A549 treated with dexamethasone at 1 μM for 4 hours (cell line): ENCODE measurements around the gene SAXO2. TPM values are rescaled to one million over a fixed set of nuclear protein-coding genes. Genes with fewer than 3 reads are reported as not detected.

Source experiments
- total RNA-seq: library from RNA; stranded (reverse); fragments of 200-300 nt; extraction: Qiagen RNA extraction; gene quantifications from 5 replicates; pipeline ENCODE4 v1.2.3, GENCODE V29; 2022

SAXO2 gene, protein sequence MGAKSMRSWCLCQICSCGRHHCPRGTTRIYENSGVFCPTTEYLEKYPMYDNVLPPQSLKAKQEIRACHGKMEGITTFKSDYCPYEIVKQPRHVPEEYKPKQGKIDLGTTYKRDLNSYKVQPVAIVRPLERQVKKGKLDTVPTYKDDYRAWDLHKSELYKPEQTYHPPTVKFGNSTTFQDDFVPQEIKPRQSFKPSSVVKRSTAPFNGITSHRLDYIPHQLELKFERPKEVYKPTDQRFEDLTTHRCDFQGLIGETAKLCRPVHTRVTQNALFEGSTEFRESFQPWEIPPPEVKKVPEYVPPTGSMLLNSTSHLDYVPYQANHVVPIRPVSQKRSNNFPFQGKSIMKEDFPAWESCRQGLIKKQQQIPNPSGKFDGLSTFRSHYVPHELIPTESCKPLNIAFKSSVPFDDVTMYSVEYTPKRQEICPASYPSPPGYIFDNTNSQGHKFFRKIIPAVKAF
- total RNA-seq = 0.99 to 3.1 TPM (median 2.4 TPM) in 5 replicates

DNA sequence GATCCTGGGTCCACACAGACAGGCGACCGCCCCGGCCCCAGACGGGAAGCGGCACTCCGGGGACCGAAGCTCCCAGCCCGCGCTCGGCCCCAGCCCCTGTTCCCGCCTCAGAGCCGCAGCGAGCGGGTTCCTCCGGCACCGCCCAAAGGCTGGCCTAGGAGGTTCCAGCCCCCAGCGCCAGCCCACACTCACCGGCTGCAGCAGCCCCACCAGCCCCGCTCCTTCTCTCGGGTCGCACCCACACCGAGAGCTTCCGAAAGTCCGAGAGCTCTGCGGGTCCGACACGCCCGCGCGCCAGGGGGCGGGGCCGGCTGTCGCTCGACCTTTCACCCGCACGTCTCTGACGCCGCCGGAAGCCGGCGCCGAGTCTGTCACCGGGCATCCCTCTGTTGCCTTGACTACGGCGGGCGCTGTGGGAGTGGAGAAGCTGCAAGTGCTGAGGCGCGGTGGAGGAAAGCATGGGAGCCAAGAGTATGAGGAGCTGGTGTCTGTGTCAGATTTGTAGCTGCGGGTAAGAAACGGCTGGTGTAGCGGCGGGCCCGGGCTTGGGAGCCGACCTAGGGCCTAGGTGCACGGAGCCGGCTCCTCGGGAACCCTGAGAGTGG, at the start of gene SAXO2, which contains the start of gene EFL1:
SAXO2 (plus strand) TSS at position 397 of the 605 bp plus-strand sequence; CDS start at position 459, 62 bp downstream.
EFL1 (minus strand) TSS at position 313 of the 605 bp plus-strand sequence. CDS start 956 bp downstream, outside the sequence.

Other genes starting within 250 kb of the SAXO2 start
- 2.9 to 4.7 TPM (median 3.9 TPM) in 5 replicates for gene MEX3B, start 216.8 kb upstream of the SAXO2 start, total RNA-seq
- gene EFL1, start 84 bp upstream of the SAXO2 start, total RNA-seq = 21.0 to 30.1 TPM (median 26.6 TPM) in 5 replicates
- 0.18 to 0.38 TPM (median 0.35 TPM) in 5 replicates for gene GOLGA6L10, start 86.7 kb downstream of the SAXO2 start, total RNA-seq
- 1.4 to 2.2 TPM (median 2.1 TPM) in 5 replicates for gene GOLGA6L9, start 167.0 kb downstream of the SAXO2 start, total RNA-seq